HG03159 (cell line): Measurements from ENCODE around the gene SP2.
A peak's percentile ranks its signal among the peaks of the same experiment; 100 is the strongest.

Experiments used
- ATAC-seq: cut with Tn5 transposase; IDR thresholded peaks from one replicate; pipeline ENCODE4 v1.9.1; 2021; ENCODE audit warnings: mild to moderate bottlenecking, moderate library complexity; ENCODE audit not compliant: unreplicated experiment

Gene SP2

GRCh38 chr17:47946929-47947397 lies 50.9 kb downstream of the SP2 start:
- ATAC-seq, result peak; percentile 68

GRCh38 chr17:47948706-47949196 lies 52.7 kb downstream of the SP2 start:
- ATAC-seq, result no peak

- peak; percentile 51 for ATAC-seq
Observed at GRCh38 chr17:47949197-47949759, 53.2 kb downstream of the SP2 start.

- no peak for ATAC-seq
Observed at GRCh38 chr17:47949946-47950345, 53.9 kb downstream of the SP2 start.

GRCh38 chr17:47950448-47950847 lies 54.4 kb downstream of the SP2 start:
- ATAC-seq, result no peak

GRCh38 chr17:47952171-47953021 lies 56.4 kb downstream of the SP2 start:
- ATAC-seq, result no peak

- no peak for ATAC-seq
Observed at GRCh38 chr17:47953909-47954308, 57.9 kb downstream of the SP2 start.

- no peak for ATAC-seq
Observed at GRCh38 chr17:47955497-47956461, 59.7 kb downstream of the SP2 start.

GRCh38 chr17:47956791-47957590 lies 61.0 kb downstream of the SP2 start:
- no peak for ATAC-seq

- ATAC-seq, result no peak
Observed at GRCh38 chr17:47957591-47958490, 61.8 kb downstream of the SP2 start, which contains the start of gene PRR15L. Gene PRR15L (minus strand): TSS chr17:47957883. CDS start chr17:47953234, 4,649 bp downstream.

- ATAC-seq, result no peak
Observed at GRCh38 chr17:47959825-47960655, 64.0 kb downstream of the SP2 start.

GRCh38 chr17:47961406-47961805 lies 65.4 kb downstream of the SP2 start:
- ATAC-seq, result no peak

- no peak for ATAC-seq
Observed at GRCh38 chr17:47962901-47963300, 66.9 kb downstream of the SP2 start.

- ATAC-seq, result no peak
Observed at GRCh38 chr17:47964856-47965255, 68.8 kb downstream of the SP2 start.

GRCh38 chr17:47966079-47966519 lies 70.1 kb downstream of the SP2 start:
- no peak for ATAC-seq

GRCh38 chr17:47967607-47968252 lies 71.7 kb downstream of the SP2 start:
- no peak for ATAC-seq

GRCh38 chr17:47968836-47969235 lies 72.8 kb downstream of the SP2 start:
- ATAC-seq, result no peak
